Activated T-cell treated with anti-CD3 and anti-CD28 coated beads for 24 hours (primary cell): ENCODE data around the gene UMOD.
A peak's percentile ranks its signal among the peaks of the same experiment; 100 is the strongest.

ENCODE experiments used
- DNase-seq: peaks from one replicate; pipeline ENCODE4 v3.0.0-alpha.2; 2020; ENCODE audit warnings: low read depth

Gene UMOD

DNA sequence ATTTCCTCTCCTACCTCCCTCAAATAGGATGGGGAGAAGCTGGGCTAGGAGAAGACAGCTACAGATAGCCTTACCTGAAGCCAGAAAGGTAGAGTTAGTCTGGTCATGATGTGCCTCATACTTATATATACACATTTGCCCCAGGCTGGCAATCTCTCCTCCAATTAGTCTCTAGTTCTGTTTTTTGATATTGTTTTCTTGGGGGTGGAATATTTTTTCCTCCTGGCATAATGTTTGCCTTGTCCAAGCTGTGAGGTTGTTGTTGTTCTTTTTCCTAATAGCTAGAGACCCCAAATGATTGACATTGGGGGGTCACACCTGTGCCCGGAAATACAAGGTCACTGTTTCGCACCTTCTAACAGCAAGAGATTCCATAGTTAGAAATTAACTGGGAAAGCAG is at the start of gene UMOD:
UMOD (minus strand) TSS at position 101 of the 400 bp plus-strand sequence. CDS start 1,978 bp downstream, outside the sequence.
- DNase-seq: no peak

DNA sequence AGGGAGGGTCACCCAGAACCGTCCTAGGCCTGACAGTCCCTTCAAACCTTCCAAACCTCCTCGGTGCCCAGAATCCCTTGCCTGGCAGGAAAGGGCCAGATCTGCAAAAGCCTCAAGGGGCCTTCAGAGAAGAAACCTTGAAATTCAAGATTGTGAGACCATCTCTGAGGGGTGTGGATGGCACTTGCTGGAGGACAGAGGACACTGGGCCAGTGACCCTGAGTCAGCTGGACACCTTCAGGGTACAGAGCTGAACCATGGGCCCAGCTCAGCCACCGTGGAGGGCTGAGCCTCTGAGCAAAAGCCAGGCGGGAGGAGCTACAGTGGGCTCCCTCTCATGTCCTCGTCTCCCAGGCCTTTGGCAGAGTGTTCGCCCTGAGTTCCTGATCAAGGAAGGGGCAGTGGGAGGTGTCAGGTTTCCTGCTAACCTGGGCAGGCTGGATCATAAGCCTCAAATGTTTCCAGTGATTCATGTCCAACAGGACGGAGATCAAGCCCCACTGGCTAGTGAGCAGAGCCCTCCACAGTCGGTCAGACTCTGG is 49.0 kb upstream of the UMOD start:
- no peak for DNase-seq

DNA sequence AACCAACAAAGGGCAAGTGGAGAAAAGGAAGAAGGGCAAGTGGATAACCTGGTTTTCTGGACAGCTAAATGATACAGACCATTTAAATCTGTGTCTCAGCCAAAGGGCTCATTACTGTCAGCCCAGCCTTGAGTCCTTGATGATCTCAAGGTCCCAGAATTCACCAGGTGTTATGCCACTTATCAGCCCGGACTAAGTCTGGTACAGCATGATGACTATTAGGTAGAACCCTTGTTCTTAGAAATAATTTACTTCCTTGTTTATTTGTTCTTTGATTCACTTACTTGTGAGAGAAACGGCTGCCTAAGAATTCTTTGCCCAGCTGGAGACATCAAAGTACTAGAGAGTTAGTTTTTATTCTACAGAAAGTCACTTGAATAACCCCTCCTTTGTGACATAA is 48.6 kb upstream of the UMOD start:
- DNase-seq: no peak

DNA sequence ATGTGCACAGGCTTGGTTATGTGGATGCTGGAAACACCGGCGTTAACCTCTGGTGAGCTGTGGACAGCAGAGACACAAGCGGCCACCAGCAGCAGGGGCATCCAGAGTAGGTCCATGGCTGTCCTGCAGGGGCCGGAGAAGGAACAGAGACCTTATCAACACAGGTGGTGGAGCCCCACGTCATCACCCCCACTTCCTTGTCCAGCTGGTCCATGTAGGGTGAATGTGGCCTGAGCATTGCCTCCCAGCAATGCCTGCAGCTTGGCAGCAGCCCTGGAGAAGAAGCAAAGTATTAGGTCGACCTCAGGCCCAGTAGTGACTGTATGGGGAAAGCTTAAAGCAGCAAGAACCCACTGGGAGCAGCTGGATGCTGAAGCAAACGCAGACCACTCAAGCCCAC is 46.7 kb upstream of the UMOD start:
- no peak for DNase-seq

DNA sequence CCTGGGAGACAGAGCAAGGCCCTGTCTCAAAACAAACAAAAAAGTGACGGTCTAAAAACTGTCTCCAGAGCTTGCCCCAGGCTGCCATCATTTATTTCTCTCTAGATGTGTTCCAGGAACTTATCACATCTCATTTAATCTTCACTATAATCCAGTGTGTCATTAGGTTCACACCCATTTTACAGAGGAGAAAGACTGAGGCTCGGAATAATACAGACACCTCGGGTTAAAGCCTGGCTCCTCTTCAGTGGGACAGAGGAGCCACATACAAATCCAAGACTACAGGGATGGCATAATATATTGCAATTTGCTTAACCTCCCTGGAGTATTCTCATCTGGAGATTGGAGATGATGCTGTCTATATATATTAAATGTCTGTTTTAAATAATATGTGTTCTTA is 46.1 kb upstream of the UMOD start:
- DNase-seq: no peak

DNA sequence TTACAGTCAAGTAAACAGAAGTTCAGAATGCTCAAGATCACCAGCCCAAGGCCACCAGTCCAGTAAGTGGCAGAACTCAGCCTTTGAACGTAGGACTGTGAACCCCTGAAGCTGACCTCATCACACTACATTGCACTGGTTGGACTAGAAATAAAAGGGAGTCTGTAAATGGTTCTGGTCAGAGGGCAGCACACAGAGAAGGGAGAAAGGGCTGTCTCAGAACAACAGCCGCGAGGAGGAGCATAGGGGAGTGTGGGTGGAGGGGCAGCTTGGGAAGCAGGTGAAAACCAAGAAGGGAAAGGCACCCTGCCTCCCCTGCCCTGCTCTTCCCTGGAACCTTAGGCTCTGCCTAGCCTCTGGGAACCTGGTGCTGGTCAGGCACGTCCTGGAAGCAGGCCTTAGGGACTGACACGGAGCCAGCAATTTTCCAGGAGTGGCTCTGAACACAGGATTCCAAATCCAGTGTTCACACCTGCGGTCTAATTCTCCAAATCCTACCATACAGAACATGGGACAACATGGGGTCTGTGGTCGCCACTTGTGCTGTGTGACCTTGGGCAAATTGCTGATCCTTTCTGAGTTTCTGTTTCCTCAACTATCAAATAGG is 45.1 kb upstream of the UMOD start:
- no peak for DNase-seq

DNA sequence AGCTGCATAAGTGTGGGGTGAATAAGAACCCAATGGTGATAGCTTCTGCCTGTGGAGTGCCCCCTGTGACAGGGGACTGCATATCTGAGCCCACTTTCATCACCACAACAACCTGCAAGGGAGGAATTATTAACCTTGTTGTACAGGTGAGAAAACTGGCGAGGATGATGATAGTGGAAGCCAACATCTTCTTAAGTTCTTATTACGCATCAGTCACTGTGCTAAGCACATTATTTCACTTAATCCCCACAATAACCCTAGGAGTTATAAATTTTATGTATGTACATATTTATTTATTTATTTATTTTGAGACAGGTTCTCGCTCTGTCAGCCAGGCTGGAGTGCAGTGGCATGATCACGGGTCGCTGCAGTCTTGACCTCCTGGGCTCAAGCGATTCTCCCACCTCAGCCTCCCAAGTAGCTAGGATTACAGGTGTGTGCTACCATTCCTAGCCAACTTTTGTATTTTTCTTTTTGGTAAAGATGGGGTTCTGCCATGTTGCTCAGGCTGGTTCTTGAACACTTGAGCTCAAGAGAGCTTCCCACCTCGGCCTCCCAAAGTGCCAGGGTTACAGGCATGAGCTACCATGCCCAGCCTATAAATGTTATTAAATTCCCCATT is 44.4 kb upstream of the UMOD start:
- DNase-seq: no peak

DNA sequence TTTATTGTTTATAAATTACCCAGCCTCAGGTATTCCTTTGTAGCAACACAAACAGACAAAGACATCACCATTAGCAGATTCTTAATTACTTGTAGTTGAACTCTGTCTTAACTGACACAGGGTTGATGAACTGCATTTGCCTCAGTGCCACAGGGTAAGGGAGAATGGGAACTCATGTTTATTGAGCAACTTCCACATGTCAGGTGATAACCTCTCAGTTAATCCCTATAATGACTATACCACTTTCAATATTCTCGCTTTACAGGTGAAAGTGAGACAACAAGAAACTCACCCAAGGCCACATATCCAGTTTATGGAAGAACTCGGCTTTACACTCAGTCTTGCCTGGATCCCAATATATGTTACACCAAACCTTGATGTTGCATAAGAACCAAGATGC is 43.4 kb upstream of the UMOD start:
- no peak for DNase-seq

DNA sequence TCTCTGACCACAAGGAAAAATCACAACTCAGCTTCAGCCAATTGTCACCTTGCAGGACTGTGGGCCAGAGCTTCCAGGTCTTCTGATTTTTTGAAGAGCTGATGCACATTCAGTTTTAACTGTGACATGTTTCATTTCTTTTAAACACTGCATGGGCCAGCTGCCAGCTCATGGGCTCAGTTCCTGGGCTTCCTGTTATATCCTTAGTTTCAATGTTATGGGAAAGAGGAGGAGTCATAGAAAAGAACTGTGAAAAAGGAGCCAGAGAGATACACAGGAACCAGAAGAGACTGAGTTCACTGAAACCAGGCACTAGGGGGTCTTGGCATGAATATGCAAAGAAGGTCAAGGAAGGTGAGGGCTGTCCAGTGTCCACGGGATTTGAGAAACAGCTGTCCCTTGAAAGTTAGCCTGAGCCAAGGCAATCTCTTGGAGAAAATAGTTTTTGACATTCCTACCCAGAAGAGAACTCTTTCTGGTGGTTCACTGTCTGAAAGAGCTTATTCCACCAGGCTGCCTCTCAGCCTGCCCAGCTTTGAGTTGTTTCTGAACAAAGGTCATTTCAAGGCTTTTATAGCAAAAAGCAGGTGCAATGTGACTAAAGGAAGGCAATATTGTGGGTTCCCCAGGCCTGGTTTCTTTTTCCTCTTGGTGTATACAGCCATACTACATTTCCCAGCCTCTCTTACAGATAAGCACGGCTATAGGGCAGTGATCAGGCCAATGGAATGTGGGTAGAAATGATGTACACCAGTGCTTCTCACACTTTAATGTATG is 41.5 kb upstream of the UMOD start:
- no peak for DNase-seq

DNA sequence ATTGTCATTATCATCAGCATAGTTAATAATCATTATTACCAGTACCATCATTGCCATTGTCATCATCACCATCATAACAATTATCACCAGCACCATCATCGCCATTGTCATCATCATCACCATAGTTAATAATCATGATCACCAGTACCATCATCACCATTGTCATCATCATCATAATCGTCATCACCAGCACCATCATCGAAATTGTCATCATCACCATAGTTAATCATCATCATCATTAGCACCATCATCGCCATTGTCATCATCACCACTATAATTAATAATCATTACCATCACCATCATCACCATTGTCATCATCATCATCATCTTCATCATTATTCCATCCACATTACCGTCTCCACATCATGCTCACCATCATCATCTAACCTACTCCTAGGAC is 38.5 kb upstream of the UMOD start:
- DNase-seq: no peak

DNA sequence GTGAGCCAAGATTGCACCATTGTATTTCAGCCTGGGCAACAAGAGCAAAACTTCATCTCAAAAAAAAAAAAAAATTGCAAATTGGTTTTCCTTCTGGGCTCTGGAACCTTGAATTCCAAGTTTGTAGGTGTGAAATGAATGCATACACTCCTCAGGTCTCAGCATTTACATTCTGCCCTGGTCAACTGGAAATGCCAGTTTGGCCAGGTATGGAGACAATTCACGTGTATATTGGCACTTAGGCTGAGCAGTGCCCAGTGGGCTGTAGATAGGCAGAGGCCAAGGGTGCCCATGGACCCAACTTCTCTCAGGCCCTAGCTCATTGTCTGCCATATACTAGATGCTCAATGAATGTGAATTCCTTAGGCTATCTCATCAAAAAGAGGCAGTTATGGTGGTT is 36.3 kb upstream of the UMOD start:
- no peak for DNase-seq

DNA sequence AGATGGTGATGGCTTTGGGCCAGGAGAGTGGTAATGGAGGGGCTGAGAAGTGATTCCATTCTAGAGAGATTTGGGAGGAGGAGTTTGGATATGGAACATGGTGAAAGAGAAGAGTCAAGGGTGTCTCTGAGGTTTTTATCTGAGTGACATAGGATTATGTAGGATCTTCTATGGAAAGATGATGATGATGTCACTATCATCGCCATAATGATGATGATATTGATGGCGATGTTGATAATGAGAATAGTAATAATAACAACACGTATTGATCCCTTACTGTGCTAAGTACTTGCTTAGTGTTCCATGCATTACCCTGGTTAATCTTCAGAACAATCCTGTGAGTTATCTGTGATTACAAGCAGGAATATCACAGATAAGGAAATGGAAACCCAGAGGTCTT is 35.5 kb upstream of the UMOD start:
- DNase-seq: no peak

DNA sequence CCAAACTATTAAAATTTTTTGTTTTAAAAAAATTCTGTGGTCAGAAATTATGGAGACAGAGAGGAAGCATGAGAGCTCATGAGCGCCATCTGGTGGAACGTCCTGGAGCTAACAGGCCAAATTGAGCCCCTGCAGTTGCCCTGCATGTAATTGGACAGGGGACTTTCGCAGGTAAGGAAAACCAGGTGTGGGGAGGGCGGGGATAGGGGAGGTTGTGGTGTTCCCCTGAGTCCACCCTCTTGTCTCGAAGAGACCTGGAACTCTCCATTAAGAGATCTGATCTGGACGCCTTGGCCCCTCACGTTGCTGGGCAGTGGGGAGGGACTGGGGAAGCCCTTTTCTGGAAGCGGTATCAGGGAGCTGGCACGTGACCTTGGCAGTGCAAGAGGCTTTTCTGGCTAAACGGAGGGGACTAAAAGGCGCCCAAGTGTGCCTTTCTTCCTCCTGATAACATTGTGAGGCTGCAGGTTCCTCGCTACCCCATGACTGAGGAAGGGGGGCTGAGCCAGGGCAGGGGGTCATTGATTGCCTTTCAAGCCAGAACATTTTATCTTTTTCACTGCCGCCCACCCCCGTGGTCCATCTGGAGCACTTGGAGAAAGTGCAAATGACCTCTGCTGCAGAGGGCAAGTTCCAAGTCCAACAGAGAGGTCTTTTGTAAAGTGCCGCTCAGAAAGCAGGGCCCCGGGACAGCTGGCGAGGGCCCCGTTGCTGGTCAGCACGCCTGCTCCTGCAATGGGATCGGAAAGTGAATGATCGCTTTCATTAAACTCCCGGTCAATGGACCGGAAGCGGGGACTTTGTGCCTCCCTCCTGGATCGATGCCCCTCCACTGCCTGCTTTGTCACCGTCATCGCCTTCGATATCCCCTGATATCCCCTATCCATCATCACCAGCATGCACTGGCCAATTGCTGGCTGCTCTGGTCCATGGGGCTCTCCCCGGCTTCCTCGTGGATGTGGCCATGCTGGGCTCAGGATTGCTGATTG is 33.6 kb upstream of the UMOD start:
- peak; percentile 24 for DNase-seq

DNA sequence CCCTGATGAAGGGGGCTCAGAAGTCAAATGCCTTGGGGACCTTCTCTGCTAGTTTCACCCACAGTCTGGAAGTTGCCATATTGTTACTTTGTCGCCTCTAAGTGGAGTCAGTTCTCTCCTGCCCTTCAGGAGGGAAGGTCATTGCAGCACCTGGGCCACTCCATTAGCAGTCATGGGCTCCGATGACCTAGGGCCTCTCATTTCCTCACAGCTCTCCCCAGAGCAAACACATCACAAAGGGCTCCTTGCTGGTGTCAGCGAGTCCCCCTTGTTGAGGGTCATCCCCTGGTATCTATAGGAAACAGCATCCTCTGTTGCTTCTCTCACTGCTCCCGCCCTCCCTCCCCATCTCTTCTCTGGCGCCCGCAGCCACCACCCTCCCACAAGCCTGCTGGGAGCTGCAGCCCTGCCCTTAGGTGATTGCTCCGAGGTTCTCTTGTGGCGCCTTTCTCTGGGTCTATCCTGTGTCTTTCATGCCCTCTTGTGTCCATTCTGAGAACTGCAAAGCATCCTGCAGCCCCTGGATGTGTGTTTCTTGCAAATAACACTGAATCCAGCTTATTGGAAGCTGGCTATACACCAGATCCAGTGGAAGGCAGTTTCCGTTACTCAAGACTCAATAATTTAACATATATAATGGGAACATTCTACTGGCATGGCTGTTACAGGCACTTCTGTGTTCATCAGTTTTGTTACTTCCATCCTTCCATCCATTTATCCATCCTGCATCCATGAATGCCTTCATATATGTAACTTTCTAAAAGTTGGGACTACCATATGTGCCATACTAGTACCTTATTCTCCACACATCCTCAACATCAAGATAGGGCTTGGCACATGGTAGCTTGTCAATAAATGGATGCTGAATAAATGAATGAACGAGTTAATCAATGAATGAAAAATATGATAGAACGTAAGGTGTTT is 30.9 kb upstream of the UMOD start:
- DNase-seq: peak; percentile 41

DNA sequence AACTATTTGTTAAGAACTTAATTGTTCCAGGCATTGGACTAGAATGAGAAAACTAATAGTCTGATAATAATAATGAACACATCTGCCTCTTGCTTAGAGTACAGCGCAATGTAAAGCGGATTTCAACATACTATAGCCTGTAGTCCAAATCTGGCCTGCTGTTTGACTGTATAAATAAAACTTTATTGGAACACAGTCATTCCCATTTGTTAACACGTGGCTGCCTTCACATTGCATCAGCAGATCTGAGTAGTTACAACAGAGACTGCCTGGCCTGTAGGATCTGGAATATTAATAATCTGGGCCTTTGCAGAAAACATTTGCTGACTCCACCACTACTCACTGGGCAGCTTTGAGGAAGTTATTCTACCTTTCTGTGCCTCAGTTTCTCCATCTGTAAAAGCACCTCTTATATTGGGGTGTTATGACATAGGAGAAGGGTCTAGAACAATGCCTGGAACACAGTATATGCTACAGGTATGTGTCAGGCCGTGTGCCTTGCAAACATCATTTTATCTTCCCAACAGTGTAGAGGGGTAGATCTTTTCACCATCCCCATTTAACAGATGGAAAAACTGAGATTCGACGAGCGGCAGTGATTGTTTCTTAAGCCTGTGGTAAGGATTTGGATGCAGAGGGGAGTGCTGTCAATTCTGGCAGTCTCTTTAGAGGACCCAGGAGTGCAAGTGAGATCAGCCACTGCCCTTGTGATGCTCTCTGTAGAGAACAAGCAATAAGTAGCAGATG is 29.9 kb upstream of the UMOD start:
- no peak for DNase-seq

DNA sequence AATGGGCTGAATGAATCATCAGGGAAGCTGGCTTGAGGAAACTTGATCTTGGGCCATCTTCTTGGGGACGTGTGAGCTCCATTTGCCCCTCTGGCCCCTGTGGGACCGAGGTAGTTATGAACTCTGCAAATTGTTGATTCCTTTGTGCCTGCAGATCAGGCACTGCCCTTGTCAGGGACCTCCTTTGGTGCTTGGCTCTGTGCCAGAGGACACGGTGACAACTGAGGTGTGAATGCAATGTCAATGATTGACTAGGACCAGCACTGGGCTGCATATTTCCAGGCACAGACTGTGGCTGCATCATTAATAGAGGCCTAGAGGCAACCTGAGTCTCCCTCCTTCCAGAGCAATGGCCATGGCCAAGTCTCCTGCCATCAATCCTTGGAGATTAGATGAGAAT is 28.3 kb upstream of the UMOD start:
- DNase-seq: no peak

DNA sequence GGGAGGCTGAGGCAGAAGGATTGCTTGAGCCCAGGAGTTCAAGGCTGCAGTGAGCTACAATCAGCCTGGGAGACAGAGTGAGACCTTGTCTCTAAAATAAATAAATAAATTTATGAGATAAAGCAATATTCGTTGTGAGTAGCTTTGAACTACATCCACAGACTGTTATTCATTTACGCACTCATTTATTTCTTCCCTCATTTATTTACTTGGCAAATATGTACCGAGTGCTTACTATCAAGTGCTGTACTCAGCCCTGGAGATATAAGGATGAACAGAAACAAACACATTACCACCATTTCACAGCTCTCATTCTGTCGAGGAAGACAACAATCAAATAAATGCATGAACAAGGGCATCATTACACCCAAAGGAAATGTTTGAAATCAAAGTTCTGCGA is 24.7 kb upstream of the UMOD start:
- DNase-seq: no peak

DNA sequence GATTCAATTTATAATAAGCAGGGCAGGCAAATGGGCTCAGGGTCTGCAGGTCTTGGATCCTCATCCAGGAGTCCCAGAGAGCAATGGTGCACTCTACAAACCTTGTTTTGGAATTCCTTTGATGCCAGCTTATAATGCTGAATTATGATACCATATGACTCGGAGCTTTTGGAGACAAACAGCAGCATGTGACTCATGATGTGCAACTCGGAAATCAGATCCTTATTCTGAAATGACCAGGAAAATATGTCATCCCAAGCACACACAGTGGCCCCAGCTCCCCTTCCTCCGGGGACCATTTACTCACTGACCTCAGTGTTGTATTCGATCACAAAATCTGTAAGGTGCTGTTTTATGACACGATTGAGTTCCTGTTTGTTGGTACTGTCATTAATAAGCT is 20.2 kb upstream of the UMOD start:
- DNase-seq: no peak

DNA sequence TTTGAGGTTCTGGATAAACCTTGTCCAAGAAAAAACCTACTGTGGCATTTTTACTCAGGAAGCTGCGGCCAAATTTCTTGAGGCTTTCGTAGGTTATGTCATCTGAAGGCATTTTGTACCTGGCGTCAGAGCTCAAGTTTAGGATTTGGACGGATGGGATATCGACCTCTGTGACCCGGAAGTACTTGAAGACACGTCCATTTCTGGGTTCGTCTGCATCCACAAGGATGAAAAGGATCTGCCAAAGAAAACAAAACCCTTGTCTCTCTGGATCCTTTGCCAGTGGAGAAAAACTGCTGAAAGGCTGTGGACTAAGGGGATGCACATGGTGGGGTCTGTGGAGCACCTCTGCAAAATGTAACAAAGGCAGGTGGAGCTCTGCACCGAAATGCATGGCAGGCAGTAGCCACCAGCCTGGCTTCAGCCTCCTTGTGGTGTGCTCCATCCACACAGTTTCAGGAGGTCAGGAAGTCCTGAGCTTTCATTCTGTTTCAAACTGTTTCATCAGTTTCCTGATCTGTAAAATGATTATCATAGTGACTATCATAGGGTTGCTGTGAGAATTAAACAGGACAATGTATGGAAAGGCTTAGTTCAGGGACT is 17.0 kb upstream of the UMOD start:
- DNase-seq: no peak

DNA sequence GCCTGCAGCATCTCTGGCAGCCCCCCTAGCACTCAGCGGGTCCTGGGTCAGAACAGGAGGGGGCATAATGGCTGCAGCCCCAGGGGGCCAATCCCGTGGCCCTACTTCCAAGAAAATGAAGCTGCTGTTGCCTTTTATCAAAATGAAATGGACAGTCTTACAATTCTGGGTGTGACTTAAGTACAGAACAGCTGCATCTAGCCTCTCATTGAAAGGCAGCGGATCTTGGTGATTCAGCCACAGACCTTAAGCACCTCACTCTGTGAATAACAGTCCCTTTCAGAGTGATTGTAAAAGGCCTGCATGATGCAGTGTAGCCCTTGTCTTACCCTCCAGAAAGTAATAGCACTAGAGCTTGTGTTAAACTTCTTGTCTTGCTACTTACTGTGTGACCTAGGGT is 11.5 kb upstream of the UMOD start:
- DNase-seq: no peak
